RWPE2 (cell line): ENCODE results near the gene MAP3K5.

Experiments used
- ATAC-seq: fragments of 200-7000 bp; cut with Tn5 transposase; 3 replicates; pipeline ENCODE4 v1.9.1; 2021; ENCODE audit warnings: low read depth
- DNase-seq: peaks from one replicate; pipeline ENCODE4 v3.0.0-alpha.2; 2020; ENCODE audit warnings: low spot score
- H3K27ac ChIP-seq: fragments of 450-650 bp; 2 replicates; pipeline ENCODE4 v1.5.1; 2017; ENCODE audit warnings: mild to moderate bottlenecking; ENCODE audit not compliant: poor library complexity, severe bottlenecking
- H3K27me3 ChIP-seq: fragments of 250-450 bp; sonication (Bioruptor Pico); 2 replicates; pipeline ENCODE4 v1.5.1; 2021; ENCODE audit warnings: mild to moderate bottlenecking, moderate library complexity; ENCODE audit not compliant: insufficient read depth, poor library complexity, severe bottlenecking
- H3K36me3 ChIP-seq: fragments of 250-450 bp; sonication (Bioruptor Pico); 2 replicates; pipeline ENCODE4 v1.5.1; 2020; ENCODE audit warnings: low read depth, mild to moderate bottlenecking, moderate library complexity
- H3K4me1 ChIP-seq: fragments of 250-450 bp; sonication (Bioruptor Pico); 2 replicates; pipeline ENCODE4 v1.5.1; 2021; ENCODE audit warnings: mild to moderate bottlenecking, moderate library complexity; ENCODE audit not compliant: insufficient read depth, poor library complexity, severe bottlenecking
- H3K4me3 ChIP-seq: fragments of 250-450 bp; sonication (Bioruptor Pico); 2 replicates; pipeline ENCODE4 v1.5.1; 2021; ENCODE audit warnings: mild to moderate bottlenecking, moderate library complexity; ENCODE audit not compliant: severe bottlenecking
- H3K9me3 ChIP-seq: fragments of 250-450 bp; sonication (Bioruptor Pico); 2 replicates; pipeline ENCODE4 v1.5.1; 2021; ENCODE audit warnings: mild to moderate bottlenecking, moderate library complexity; ENCODE audit not compliant: severe bottlenecking
- CTCF ChIP-seq: fragments of 450-650 bp; IDR thresholded peaks from one replicate; pipeline ENCODE4 v1.5.1; 2017; ENCODE audit warnings: mild to moderate bottlenecking, moderate library complexity; ENCODE audit not compliant: poor library complexity, severe bottlenecking

MAP3K5 gene

GRCh38 chr6:136660727-136661126 is 131.6 kb downstream of the MAP3K5 start:
- Histone ChIP-seq H3K27ac (no peak overlapping the region), H3K27me3 (no peaks in the 10 kb centered on the region), H3K4me1 (no peaks in the 10 kb centered on the region), H3K9me3 (no peaks in the 10 kb centered on the region), H3K36me3 (no peaks in the 10 kb centered on the region), H3K4me3 (no peak overlapping the region)
- no peak for TF ChIP-seq CTCF
- ATAC-seq (no peak), DNase-seq (no peak)

DNA sequence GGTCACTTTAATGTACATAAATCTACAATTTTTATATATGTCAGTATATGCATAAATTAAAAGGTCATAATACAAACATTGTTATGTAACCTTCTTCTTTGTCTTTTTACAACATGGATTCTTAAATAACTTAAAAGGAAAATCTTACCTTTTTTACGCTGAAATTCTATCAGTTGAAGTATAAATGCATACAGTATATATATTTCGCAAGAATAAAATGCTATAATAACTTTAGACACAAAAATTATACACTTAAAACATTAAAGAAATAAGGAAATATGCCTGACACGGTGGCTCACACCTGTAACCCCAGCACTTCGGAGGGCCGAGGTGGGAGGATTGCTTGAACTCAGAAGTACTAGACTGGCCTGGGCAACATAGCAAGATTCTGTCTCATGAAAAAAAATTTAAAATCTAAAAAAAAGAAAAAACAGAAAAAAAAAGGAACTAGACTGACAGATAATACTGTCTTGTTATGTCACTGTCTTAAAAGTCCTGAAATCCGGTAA is 132.2 kb downstream of the MAP3K5 start:
- no peak overlapping the region for H3K27ac ChIP-seq
- no peak overlapping the region for H3K4me3 ChIP-seq
- H3K4me1 ChIP-seq = no peaks in the 10 kb centered on the region
- ATAC-seq = no peak
- no peak for TF ChIP-seq CTCF
- H3K36me3 ChIP-seq = no peaks in the 10 kb centered on the region
- no peaks in the 10 kb centered on the region for H3K27me3 ChIP-seq
- no peaks in the 10 kb centered on the region for H3K9me3 ChIP-seq
- DNase-seq = no peak

DNA sequence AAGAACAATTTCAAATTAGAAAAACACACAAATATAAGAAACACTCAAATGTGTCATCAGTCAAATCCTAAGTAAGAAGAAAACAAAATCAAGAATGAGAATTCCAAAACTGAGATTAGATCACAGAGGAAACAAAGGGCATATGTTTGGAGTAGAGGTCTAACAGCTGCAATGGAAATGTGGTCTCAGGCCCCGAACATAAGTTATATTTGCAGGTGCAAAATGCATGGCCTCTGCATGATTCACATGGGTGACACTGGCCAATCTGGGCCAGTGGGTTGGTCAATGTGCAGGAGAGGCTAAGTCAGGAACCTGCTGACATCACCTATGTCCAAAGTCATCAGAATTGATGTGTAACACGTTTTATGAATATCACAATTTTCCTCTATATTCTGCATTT is 133.6 kb downstream of the MAP3K5 start:
- Histone ChIP-seq H3K27me3 (no peaks in the 10 kb centered on the region), H3K9me3 (no peaks in the 10 kb centered on the region), H3K36me3 (no peaks in the 10 kb centered on the region), H3K4me3 (no peak overlapping the region), H3K27ac (no peak overlapping the region), H3K4me1 (no peaks in the 10 kb centered on the region)
- no peak for TF ChIP-seq CTCF
- ATAC-seq (no peak), DNase-seq (no peak)

DNA sequence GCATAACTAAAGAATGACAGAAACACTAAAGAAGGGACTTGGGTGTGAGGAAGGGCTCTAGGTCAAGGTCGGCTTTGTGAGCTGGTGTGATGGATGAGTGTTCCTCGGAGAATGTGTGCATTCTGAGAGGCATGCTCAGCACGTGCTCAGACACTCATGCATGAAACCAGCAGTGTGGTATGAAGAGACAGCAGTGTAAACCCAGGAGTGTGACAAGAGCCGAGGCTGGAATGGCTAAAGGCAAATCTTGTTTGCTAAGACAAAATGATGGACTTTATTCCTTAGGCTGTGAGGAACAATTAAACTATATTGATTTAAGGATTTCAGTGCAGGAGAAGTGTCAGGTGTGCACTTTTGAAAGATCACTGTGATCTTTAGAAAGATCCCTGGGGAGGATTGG is 134.6 kb downstream of the MAP3K5 start:
- Histone ChIP-seq H3K27ac (no peak overlapping the region), H3K4me1 (no peaks in the 10 kb centered on the region), H3K4me3 (no peak overlapping the region), H3K9me3 (no peaks in the 10 kb centered on the region), H3K27me3 (no peaks in the 10 kb centered on the region), H3K36me3 (no peaks in the 10 kb centered on the region)
- no peak for TF ChIP-seq CTCF
- DNase-seq = no peak
- ATAC-seq = peak; percentile 23; the same call in 1 of the 3 replicates

- H3K4me1 ChIP-seq = no peaks in the 10 kb centered on the region
- no peak overlapping the region for H3K27ac ChIP-seq
- ATAC-seq (no peak), DNase-seq (no peak)
- no peaks in the 10 kb centered on the region for H3K27me3 ChIP-seq
- no peaks in the 10 kb centered on the region for H3K9me3 ChIP-seq
- H3K4me3 ChIP-seq = no peak overlapping the region
- no peaks in the 10 kb centered on the region for H3K36me3 ChIP-seq
- no peak for TF ChIP-seq CTCF
These were observed 136.2 kb downstream of the MAP3K5 start for GRCh38 chr6:136656121-136656520.
